GM12865 (cell line): ENCODE measurements around the gene SDSL.

Experiments used
- DNase-seq: peaks from one replicate; pipeline ENCODE4 v3.0.0; 2010; ENCODE audit warnings: low read depth
- H3K4me3 ChIP-seq: 2 replicates; pipeline ENCODE4 v1.5.1; 2011; ENCODE audit warnings: mild to moderate bottlenecking, low read depth, low read length, control low read depth
- TF ChIP-seq, protein P1 (sequence below): IDR thresholded peaks from 2 replicates; pipeline ENCODE4 v1.5.1; 2011; ENCODE audit warnings: low read length, control low read depth, low read depth, inconsistent platforms; ENCODE audit not compliant: insufficient read depth; ENCODE audit errors: missing control alignments

The SDSL gene

GRCh38 chr12:113408756-113409298 is 13.4 kb upstream of the SDSL start:
- H3K4me3 ChIP-seq, result no peak overlapping the region
- TF ChIP-seq, protein P1, sequence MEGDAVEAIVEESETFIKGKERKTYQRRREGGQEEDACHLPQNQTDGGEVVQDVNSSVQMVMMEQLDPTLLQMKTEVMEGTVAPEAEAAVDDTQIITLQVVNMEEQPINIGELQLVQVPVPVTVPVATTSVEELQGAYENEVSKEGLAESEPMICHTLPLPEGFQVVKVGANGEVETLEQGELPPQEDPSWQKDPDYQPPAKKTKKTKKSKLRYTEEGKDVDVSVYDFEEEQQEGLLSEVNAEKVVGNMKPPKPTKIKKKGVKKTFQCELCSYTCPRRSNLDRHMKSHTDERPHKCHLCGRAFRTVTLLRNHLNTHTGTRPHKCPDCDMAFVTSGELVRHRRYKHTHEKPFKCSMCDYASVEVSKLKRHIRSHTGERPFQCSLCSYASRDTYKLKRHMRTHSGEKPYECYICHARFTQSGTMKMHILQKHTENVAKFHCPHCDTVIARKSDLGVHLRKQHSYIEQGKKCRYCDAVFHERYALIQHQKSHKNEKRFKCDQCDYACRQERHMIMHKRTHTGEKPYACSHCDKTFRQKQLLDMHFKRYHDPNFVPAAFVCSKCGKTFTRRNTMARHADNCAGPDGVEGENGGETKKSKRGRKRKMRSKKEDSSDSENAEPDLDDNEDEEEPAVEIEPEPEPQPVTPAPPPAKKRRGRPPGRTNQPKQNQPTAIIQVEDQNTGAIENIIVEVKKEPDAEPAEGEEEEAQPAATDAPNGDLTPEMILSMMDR, result no peak
- no peak for DNase-seq

- DNase-seq, result no peak
- no peak overlapping the region for H3K4me3 ChIP-seq
- TF ChIP-seq, protein P1, result no peak
These were observed 12.6 kb upstream of the SDSL start for GRCh38 chr12:113409462-113410124.

GRCh38 chr12:113413488-113413939 is 8.7 kb upstream of the SDSL start:
- no peak for DNase-seq
- TF ChIP-seq, protein P1, result no peak
- H3K4me3 ChIP-seq, result no peak overlapping the region

DNA sequence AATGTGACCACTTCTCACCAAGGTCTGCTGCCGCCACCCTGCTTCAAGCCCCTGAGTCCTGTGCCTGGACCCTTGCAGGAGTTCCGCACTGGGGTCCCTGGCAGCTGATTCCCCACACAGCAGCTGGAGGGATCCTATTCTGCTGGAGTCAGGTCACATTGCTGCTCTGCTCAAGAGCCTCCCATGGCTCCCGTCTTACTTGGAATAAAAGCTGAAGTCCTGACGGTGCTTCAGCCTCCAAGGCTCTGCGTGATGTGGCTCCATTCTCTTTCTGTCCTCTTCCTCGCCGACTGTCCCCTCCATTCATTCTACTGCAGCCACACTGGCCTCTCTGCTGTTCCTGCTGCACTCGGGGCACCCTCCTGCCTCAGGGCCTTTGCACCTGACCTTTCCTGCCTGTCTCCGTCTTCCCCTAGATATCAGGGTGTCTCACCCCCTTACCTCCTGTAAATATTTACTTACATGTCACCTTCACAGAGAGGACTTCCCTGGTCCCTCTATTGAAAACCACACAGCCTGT is 7.6 kb upstream of the SDSL start:
- H3K4me3 ChIP-seq, result no peak overlapping the region
- TF ChIP-seq, protein P1, result no peak

GRCh38 chr12:113416091-113416754 is 6.0 kb upstream of the SDSL start:
- TF ChIP-seq, protein P1, result no peak
- DNase-seq, result no peak
- H3K4me3 ChIP-seq, result no peak overlapping the region

More for the DNA sequence above, 7.6 kb upstream of the SDSL start:
- no peak for DNase-seq

DNA sequence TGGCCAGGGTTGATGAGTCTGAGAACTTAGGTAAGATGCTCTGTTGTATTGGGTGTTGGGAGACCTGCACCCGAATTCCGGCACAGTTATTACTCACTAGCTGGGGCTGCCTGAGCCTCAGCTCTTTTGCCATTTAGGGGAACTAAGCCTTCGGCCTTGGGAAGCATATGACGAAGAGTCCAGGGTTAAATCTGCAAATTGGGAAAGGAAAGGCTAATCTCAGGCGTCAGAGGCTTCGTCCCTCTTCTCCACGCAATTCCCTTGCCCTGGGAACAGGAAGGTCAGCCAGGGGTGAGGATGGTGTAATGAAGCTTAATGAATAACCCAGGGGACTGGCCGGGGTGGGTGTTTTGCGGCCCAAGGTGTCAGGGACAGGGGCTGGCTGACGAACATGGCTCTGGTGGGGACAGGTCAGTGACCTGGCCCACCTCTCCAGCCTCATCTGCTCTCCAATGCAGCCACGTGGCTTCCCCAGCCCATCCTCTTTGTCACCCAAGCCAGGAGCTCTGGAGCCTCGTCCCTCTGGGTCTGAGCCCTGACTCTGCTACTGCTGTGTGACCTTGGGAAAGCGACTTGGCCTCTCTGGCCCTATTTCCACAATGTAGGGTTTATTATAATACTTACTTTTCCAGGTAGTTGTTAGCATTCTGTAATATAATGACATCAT is 3.8 kb upstream of the SDSL start:
- TF ChIP-seq, protein P1, result no peak
- no peak overlapping the region for H3K4me3 ChIP-seq

More for the DNA sequence above, 3.8 kb upstream of the SDSL start:
- DNase-seq, result no peak
